Measurements from ENCODE around the gene ADAMTS17. TPM values are rescaled to one million over a fixed set of nuclear protein-coding genes. Genes with fewer than 3 reads are reported as not detected.

The ADAMTS17 gene
- total RNA-seq, 1 experiment from 2014 or later: 4.2 TPM

GRCh38 chr15:100034191-100034590, 307.6 kb downstream of the ADAMTS17 start:
- CTCF ChIA-PET: no interaction called here
- no peak overlapping the region for H3K9ac ChIP-seq (ENCODE audit: low read length)
- H4K20me1 ChIP-seq (ENCODE audit: insufficient read depth): no peaks in the 10 kb centered on the region
- ATAC-seq (no peak), DNase-seq (ENCODE audit: low read depth, low spot score) (no peak)
- H3K36me3 ChIP-seq (ENCODE audit: control insufficient read depth in 1 of 2, insufficient read depth in 2 of 2, low read length in 2 of 2): no peaks in the 10 kb centered on the region
- TF ChIP-seq ZBTB33 (IDR thresholded peaks at IDR 0.05; ENCODE audit: extremely low read depth, insufficient replicate concordance, low read length): no peak
- TF ChIP-seq ELF1 (IDR thresholded peaks at IDR 0.05; ENCODE audit: borderline replicate concordance, low read depth): no peak
- no peak for TF ChIP-seq YY1 (IDR thresholded peaks at IDR 0.05; ENCODE audit: extremely low read depth, insufficient replicate concordance, low read depth, low read length)
- no peak for TF ChIP-seq EGR1 (IDR thresholded peaks at IDR 0.05; ENCODE audit: low read depth)
- no peak for TF ChIP-seq POLR2AphosphoS5 (IDR thresholded peaks at IDR 0.05; ENCODE audit: low read depth, low read length)
- TF ChIP-seq EZH2 (IDR thresholded peaks at IDR 0.05): no peak
- TF ChIP-seq ZNF274 (IDR thresholded peaks at IDR 0.05; ENCODE audit: low read depth, low read length): no peak
- no peak for TF ChIP-seq SP1 (IDR thresholded peaks at IDR 0.05; ENCODE audit: low read depth)
- no peak for TF ChIP-seq SRF (IDR thresholded peaks at IDR 0.05; ENCODE audit: low read depth)
- TF ChIP-seq REST (IDR thresholded peaks at IDR 0.05; ENCODE audit: low read depth): no peak
- no peak for TF ChIP-seq FOSL1 (IDR thresholded peaks at IDR 0.05; ENCODE audit: low read depth)
- no peak overlapping the region for H3K4me2 ChIP-seq (ENCODE audit: low read length)
- no TSS peak for BruUV-seq (replicated peaks)
- no peaks in the 10 kb centered on the region for H3K9me2 ChIP-seq (ENCODE audit: insufficient read depth)
- no peaks in the 10 kb centered on the region; a peak in 1 of 4 replicates for H3K4me1 ChIP-seq (ENCODE audit: control insufficient read depth in 1 of 2, insufficient read depth in 2 of 2, low read length in 2 of 2)
- H2AFZ ChIP-seq (ENCODE audit: low read depth, low read length, poor library complexity, severe bottlenecking): no peak overlapping the region
- no peaks in the 10 kb centered on the region for H3K27me3 ChIP-seq (ENCODE audit: insufficient read depth, low read length)
- no peaks in the 10 kb centered on the region for H3K79me2 ChIP-seq (ENCODE audit: insufficient read depth, low read length)
- RAD21 ChIA-PET (ENCODE audit: low non-redundant PET in 1 of 2, low total read pairs in 2 of 2, uncharacterized antibody in 2 of 2, unreplicated experiment in 2 of 2): no interaction called here
- H3K9me3 ChIP-seq (ENCODE audit: control insufficient read depth in 1 of 2, insufficient read depth in 1 of 2, low read depth in 1 of 2, low read length in 2 of 2): no peaks in the 10 kb centered on the region
- intact Hi-C loops (cut with micrococcal nuclease): no loop called here
- POLR2A ChIA-PET: no interaction called here
- H3K4me3 ChIP-seq (replicated peaks in 1 of 2; ENCODE audit: low read depth in 1 of 2, low read length in 2 of 2): no peak overlapping the region
- no peak overlapping the region for H3K27ac ChIP-seq (ENCODE audit: low read depth, low read length)

All from HCT116 (cell line).